IPS DF 4.7 (cell line): ENCODE measurements around the gene C6orf136.

Experiments used
- DNase-seq: peaks from one replicate; pipeline ENCODE4 v3.0.0-alpha.2; 2013; ENCODE audit warnings: low spot score; ENCODE audit errors: extremely low read depth

C6orf136 gene

DNA sequence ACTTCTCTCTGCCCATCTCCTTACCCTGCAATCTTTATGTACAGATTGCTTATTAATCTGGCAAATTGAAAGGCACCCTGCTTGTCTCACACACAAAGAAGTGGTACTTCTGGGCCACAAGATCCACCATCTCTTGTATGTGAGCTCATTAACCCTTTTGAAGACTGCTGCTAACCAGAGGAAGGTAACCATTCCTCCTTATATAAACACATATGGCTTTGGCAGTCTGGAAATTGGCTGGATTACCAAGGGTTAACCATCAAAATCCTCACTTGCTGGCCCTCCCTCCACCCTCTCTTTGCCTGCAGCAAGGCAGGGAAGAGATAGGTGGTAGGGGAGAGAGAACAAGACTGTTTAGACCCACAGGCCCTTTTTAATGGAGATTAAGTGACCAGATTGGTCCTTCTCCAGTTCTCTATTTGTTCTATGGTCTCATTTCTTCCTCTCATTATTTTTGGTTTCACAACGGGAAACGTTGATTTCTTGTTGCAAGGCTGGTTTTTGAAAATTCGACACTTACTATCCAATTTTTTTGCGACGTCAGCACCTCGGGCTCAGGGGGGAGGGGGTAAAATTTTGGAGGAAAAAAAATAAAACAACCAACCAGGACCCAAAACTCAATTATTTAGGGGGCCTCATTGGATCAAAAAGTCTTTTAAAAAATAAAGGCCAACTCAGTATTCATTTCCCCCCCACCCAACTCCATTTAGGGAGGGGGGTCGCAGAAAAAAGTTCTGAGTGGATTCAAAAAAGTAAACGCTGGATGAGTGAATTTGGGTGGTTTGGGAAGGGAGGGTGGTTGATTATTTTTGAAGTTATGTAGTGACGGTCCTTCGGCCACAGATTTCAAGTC, 30.7 kb upstream of the C6orf136 start:
- no peak for DNase-seq

DNA sequence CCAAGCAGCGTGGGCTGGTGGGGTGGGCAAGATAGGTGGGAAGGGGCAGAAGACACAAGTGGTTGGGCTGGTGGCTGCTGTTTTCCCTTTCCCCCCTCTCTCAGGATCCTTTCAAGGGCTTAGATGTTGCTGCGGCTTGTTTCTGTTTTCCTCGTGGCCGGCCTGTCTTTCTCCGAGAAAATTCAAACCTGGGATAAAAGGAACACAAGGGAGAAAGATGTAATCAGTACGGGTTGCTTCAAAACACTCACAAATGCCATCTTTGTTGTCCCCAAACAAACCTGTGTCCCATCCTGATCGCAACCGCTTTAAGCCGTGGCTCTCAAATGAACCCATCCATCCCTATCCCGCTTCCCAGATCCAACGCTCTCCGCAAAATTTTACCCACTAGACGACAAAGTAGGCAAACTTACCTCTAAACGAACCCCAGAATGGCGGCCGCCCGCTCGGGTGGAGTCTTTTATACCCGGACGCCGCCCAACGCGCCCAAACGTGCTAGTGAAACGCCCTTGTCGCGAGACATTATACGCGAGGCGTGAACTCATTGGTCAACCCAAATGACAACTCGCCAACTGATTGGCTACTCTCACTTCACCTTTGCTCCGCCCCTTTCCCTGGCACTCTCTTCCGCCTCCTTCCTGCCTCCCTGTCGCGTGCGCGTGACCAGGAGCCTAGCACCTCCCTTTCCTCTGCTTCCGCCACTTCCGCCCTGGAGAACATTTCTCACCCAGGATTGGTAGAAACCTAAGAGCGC, 29.9 kb upstream of the C6orf136 start, which contains the start of gene PPP1R10:
Gene PPP1R10 (minus strand): TSS at position 433 of the 754 bp plus-strand sequence. CDS start 7,299 bp downstream, outside the sequence.
- DNase-seq, result peak; percentile 100

DNA sequence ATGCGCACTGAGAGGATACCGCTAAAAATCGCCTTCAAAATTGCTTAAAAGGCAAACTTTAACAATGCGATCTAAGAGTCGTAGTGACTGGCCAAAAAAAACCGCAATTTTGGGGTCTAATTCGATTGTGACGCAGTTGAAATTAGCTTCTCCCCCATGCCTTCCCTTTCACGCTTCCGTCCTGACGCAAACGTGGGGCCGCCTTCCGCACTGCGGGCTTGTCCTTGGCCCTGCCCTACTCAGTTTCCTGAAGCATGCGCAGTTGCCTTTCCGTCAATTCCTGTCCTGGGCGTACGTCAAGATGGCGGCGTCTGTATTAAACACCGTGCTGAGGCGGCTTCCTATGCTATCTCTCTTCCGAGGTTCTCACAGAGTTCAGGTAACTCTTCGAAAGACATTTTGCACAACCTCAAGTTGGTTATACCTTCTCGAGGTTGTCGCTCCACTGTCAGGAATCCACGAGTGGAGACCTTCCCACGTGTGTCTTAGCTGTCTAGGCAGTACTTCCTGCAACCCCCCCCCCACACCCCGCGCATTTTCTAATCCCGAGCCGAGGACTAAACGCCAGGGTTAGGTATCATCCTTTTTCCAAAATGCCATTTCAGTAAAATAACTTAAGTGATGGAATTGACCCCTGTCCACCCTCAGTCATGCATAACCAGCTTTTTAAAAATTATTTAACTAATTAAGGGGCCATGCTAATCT, 29.2 kb upstream of the C6orf136 start, which contains the start of gene MRPS18B:
Gene MRPS18B (plus strand): TSS at position 276 of the 705 bp plus-strand sequence. CDS start 26 bp downstream, at position 302.
- peak; percentile 88 for DNase-seq

DNA sequence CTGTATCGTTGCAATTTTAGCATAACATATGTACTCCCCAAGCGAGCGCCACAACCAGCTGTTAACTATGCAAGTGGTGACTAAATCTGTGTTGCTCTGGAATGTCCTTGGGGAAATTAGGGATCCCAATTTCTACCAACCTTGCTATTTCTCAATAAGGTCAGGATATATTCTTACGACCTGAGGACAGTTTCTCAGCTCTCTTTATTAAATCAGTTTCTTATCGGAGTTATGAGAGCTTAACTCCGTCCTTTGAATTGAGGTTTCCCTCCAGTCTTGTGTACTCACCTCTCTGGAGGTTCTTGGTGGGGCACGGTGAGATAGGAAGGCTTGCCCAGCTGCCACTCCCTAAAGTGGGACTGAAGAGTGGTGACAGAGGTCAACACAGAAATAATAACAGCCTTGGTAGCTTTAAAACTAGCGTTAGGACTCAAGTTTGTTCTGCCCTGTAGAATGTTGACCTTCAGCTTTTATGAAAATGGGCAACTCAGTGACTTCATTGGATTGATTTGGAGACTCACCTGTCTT, 28.6 kb upstream of the C6orf136 start:
- DNase-seq, result no peak

DNA sequence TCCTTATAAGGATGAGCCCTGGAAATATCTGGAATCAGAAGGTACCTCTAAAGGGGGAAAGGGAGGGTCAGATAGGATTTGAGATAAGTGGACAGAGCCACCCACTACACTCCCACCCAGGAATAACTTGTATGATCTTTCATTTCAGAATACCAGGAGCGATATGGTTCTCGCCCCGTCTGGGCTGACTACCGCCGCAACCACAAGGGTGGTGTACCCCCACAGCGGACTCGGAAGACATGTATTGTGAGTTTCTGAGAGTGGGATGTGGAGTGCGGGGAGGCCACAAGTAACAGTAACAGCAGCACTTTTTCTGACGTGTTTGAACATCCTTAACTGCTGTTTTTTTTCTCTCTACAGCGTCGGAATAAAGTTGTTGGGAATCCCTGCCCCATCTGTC, 27.4 kb upstream of the C6orf136 start:
- DNase-seq, result no peak

DNA sequence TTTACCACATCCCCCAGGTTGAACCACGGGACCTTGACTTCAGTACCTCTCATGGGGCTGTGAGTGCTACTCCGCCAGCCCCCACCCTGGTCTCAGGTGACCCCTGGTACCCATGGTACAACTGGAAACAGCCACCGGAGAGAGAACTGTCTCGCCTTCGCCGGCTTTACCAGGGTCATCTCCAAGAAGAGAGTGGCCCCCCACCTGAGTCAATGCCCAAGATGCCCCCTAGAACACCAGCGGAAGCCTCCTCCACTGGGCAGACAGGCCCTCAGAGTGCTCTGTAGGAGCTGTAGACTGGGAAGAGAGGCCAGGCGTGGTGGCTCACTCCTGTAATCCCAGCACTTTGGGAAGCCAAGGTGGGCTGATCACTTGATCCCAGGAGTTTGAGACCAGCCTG, 21.4 kb upstream of the C6orf136 start:
- DNase-seq, result no peak

DNA sequence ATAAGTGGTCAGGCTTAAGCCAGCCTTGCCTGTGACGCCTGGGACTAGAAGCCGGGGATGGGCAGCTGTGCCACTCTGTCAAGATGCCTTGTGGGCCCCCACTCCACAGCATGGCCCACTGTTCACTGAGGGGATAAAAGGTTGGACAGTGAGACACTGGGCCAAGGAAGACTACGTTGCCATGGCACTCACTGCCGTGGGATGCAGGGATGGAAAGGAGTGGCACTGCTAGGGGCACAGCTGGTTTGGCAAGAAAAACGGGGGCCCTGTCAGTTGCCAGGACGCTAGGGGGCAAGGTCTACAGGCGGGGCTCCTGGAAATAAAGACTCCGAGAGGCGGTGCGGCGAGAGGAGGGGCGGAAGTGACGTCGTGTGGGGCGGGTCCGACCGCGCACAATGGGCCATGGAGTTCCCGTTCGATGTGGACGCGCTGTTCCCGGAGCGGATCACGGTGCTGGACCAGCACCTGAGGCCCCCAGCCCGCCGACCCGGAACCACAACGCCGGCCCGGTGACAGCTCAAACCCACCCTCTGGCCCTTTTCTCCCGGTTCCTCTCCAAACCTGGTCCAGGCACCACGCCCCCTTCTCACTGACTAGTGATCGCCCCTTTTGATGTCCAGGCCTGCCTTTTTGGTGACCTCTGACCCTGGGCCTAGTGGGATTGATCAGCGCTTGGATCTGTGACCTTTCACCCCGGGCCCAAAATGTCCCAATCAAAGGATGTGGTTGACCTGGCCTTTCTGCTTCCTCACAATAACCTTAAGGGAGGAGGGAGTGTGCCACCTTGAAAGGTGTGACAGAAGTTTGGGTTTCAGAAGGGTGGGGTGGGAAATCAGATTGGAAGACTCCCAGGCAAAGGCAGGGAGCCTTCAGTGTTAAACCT, 20.2 kb upstream of the C6orf136 start, which contains the start of gene ATAT1:
Gene ATAT1 (plus strand): TSS at position 391 of the 883 bp plus-strand sequence.
- no peak for DNase-seq

DNA sequence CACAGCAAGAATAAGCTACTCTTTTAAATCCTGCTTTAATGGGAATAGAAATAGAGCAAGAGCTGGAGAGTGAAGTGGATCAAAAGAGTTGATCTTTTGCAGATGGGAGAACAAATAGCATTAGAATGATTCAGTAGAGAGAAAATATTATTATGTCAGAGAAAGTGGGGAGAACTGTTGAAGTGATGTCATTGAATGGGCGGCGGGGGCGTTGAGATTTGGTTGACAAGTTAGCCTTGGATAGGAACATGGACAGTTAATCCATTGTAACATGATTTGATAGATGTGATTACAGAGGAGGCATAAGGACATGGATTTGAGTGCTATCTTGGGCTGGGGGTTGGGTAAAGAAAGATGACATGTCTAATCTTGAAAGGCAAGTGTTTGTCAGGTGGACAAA, 11.1 kb upstream of the C6orf136 start:
- DNase-seq, result no peak

DNA sequence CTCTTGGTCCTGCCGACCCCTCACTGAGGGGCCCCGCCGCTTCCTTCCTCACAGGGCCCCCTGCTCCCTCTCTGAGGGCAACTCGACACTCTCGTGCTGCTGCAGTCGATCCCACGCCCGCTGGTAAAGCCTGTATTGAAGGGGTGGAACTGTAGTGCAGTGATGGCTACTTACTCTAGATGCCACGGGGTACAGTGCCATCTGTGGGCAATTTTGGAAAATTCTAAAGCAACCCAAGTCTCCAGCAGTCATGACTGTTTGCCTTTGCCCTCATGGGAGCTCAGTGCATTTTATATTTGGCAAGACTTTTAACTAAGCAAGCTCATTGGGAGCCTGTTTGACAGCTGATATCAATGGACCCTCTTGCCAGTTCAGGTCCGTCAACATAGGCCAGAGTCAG, 6.5 kb upstream of the C6orf136 start:
- no peak for DNase-seq

DNA sequence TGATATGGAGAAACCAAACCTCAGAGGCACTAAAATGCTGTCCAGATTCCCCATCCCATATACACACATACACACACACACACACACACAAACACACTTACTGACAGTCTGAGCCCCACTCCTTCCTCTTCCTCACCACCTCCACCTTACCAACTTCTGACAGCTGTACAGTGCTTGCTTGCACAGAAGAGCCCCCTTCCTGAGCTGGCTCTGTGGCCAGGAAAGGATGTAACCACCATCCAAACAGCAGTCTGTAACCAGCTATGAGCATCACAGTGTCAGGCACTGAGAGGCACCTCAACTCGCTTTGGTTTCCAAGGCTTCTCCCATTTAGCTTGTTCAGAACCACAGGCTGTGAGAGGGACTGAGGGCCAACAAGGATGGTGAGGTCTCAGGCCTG, 5.9 kb upstream of the C6orf136 start:
- DNase-seq, result no peak

DNA sequence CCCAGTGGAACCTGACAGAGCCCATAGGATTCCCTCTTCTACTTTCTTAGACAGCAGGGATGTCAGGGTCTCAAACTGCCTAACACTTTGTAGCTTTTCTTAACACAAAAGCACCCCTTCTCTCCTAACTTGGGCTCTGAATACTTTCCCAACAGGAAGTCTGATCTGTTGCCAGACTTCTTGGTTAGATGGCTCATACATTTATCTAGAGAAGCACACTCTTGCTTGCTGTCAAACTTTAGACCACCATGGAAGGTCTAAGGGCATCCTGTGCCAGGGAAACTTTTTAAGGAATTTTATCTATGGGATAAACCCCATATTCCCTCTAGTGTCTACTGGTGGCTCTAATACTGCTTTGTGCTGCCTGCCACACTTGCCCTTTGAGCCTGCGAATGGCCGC, 3.3 kb upstream of the C6orf136 start:
- DNase-seq, result no peak

DNA sequence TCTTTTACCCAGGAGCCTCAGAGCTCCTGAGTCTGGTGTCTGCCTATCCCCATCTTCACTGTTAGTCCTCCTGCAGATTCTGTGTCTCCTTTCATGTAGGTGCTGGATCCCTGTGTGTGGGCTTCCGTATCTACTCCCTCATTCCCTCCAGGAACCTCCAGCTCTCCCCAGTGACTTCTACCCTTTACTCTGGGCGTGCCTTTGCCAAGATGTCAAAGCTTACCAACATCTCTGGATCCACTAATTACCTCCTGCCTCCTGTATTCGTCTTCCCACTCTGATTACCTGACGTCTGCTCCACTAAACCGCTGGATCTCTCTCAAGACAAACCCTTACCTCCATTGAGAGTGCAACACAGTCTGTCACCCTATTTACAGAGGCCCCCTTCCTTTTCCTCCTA, 2.2 kb upstream of the C6orf136 start:
- DNase-seq, result no peak

DNA sequence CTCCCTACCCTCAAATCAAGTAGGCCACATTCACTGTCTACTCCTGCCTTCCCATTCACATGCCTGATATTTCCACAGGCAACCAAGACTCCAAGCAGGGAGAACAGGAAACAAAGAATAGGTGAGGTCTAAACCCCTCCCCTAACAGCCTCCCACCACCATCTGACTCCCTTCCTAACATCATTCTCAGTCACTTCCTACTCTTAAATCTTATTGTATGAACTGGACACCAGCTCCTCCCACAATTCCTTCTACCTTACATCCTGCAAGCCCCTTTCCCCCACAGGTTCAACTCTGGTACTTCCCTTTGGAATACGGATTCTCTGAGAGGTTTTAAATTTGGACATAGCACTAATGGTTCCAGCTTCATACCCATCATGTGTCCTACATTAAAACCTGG, 944 bp upstream of the C6orf136 start:
- no peak for DNase-seq

DNA sequence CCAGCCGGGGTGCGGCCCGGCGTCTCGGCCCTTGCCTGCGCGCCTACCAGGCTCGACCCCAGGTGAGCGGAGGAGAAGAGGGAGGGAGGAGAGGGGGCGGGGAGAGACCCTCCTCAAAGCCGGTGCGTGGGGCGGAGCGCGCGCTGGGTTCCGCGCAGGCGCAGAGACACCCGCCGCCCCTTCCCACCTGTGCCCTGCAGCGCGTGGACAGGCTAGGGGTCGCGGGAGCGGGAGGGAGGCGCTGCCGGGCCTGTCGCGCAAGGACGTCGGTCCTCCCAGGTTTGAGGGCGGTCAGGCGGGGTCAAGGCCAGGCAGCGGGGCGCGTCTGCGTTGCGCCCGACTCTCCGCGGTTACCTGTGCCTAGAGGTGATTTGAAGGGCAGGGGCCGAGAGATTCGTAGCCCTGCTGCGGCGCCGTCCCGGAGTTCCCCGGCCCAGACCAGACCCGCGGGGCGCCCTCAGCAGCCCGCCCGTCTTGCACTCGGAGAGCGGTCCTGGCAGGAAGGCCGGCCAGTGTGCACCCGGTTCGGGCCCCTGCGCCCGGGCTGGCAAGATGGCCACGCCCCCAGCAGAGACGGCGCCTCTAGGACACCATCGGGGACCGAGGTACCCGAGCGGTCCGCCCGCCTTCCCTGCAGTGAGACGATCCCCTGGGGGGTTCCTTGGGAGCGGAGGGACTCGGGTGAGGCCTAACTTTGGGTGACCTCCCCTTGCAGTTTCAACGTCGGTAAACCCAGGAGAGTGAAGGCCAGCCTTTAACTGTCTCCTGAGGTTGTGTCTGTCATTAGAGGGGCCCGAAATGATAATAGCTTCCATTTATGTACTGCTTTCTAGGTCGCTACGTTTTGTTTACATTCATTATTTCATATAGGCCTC, 546 bp downstream of the C6orf136 start:
- DNase-seq, result no peak

DNA sequence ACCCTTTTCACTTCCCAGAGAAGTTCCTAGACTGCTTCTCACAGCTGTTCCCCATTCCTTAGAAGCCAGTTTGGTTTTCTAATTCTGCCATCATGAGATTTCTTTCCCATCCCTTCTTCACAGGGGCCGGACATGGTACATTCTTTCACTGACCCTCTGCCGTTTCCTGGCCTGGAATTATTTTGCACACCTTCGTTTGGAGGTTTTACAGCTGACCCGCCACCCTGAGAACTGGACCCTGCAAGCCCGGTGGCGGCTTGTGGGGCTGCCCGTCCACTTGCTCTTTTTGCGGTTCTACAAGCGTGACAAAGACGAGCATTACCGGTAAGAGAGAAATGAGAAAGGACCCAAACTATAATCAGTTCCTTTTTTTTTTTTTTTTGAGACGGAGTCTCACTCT, 4.2 kb downstream of the C6orf136 start:
- no peak for DNase-seq

DNA sequence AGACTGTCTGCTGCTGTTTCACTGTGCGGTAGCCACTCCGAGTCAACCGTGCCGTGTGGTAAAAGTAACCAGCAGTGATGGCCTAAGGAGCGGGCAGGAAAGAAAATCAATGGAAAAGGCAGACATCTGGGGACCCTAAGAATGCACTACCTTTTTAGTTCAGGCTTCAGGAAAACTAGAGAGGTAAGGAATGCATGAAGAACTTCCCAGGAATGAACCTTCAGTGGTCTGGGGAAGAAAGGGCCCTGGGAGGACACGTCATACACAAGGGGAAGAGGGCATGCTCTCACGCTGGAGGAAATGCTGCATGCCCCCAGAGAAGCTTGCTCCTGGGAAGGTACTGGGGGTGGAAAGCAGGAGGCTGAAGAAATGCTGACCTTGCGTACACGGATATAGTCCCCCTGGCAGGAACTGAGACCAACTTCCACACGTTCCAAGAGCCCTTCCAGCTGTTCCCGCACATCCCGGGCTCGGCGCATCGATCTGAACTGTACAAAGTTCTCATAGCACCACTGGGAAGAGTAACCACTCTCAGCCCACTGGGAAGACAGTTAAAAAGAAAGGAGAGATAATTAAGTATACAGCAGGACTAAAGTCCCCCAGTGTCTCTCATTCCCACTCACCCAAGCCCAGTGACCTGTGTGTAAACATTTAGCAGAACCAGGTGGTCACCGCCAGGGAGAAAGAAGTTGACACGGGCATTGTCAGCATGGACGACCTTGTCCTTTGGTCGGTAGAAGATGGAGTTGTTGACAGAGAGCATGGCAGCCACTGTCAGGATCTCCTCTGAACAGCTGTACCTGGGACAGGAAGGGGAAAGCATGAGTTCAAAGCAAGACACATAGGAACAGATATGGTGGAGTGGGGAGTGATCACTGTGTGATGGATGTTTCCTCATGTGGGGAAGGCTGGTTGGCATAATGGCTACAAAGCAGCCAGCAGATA, 8.1 kb downstream of the C6orf136 start:
- DNase-seq, result no peak

DNA sequence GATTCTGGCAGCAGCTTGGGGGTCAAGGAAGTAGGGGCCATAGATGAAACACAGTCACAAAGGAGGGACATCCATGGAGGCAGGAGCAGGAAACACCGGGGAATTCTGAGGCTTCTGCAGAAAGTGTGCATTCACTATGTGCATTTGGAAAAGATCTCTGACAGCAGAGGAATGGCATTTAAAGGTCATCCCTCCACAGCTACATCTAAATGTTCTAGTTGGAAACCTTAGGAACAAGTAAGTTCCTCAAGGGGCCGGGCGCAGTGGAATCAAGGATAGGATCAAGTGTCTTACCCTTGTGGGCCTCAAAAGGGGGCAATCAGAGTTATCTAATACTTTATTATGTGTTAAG, 8.8 kb downstream of the C6orf136 start:
- no peak for DNase-seq

DNA sequence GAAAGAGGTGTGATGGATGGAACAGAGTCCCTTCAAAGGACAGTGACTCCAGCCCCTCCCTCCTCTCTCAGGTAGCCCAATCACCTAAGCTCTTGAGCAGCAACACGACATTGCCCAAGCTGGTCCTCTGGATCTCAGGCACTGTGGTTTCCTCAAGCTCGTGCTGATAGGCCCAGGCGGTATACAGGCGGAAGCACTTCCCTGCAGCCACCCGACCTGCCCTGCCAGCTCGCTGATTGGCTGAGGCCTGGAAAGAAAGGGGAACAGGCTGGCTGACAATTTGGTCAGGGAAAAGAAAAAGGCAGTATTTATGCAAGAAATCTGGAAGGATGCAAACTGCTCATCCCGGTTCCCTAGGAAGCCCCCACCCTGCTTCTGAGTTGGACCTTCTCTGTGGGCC, 9.6 kb downstream of the C6orf136 start:
- no peak for DNase-seq
